ENCODE results near the gene CDA. TPM values are rescaled to one million over a fixed set of nuclear protein-coding genes. Genes with fewer than 3 reads are reported as not detected.

Gene CDA
- total RNA-seq, 1 donor from 2014 or later, result 0.79 TPM

GRCh38 chr1:20619999-20620398 lies 31.1 kb downstream of the CDA start:
- Histone ChIP-seq H3K4me3 (ENCODE audit: low read depth, low read length) (no peak overlapping the region), H3K36me3 (ENCODE audit: control insufficient read depth, insufficient read depth, low read length) (no peaks in the 10 kb centered on the region), H3K27me3 (ENCODE audit: control insufficient read depth, insufficient read depth, low read length) (no peaks in the 10 kb centered on the region)
- DNase-seq (ENCODE audit: low read depth) (no peak), FAIRE-seq (no peak)
- TF ChIP-seq CTCF (IDR thresholded peaks at IDR 0.05; ENCODE audit: insufficient read depth, low read length, severe bottlenecking), result no peak

GRCh38 chr1:20621012-20621411 lies 32.1 kb downstream of the CDA start:
- FAIRE-seq, result no peak
- no peaks in the 10 kb centered on the region for H3K36me3 ChIP-seq (ENCODE audit: control insufficient read depth, insufficient read depth, low read length)
- no peak for DNase-seq (ENCODE audit: low read depth)
- H3K27me3 ChIP-seq (ENCODE audit: control insufficient read depth, insufficient read depth, low read length), result no peaks in the 10 kb centered on the region
- TF ChIP-seq CTCF (IDR thresholded peaks at IDR 0.05; ENCODE audit: insufficient read depth, low read length, severe bottlenecking), result no peak
- no peak overlapping the region for H3K4me3 ChIP-seq (ENCODE audit: low read depth, low read length)

GRCh38 chr1:20624709-20625108 lies 35.8 kb downstream of the CDA start:
- FAIRE-seq (no peak), DNase-seq (ENCODE audit: low read depth) (no peak)
- no peak for TF ChIP-seq CTCF (IDR thresholded peaks at IDR 0.05; ENCODE audit: insufficient read depth, low read length, severe bottlenecking)

GRCh38 chr1:20625176-20626097 lies 36.5 kb downstream of the CDA start:
- no peaks in the 10 kb centered on the region for H3K27me3 ChIP-seq (ENCODE audit: control insufficient read depth, insufficient read depth, low read length)
- H3K36me3 ChIP-seq (ENCODE audit: control insufficient read depth, insufficient read depth, low read length), result no peaks in the 10 kb centered on the region
- FAIRE-seq, result no peak
- DNase-seq (ENCODE audit: low read depth), result no peak
- H3K4me3 ChIP-seq (ENCODE audit: low read depth, low read length), result no peak overlapping the region
- no peak for TF ChIP-seq CTCF (IDR thresholded peaks at IDR 0.05; ENCODE audit: insufficient read depth, low read length, severe bottlenecking)

More at GRCh38 chr1:20624709-20625108, 35.8 kb downstream of the CDA start:
- no peaks in the 10 kb centered on the region for H3K36me3 ChIP-seq (ENCODE audit: control insufficient read depth, insufficient read depth, low read length)
- H3K27me3 ChIP-seq (ENCODE audit: control insufficient read depth, insufficient read depth, low read length), result no peaks in the 10 kb centered on the region
- H3K4me3 ChIP-seq (ENCODE audit: low read depth, low read length), result no peak overlapping the region

- no peak for TF ChIP-seq CTCF (IDR thresholded peaks at IDR 0.05; ENCODE audit: insufficient read depth, low read length, severe bottlenecking)
- DNase-seq (ENCODE audit: low read depth) (no peak), FAIRE-seq (no peak)
- no peaks in the 10 kb centered on the region for H3K36me3 ChIP-seq (ENCODE audit: control insufficient read depth, insufficient read depth, low read length)
- H3K4me3 ChIP-seq (ENCODE audit: low read depth, low read length), result no peak overlapping the region
- no peaks in the 10 kb centered on the region for H3K27me3 ChIP-seq (ENCODE audit: control insufficient read depth, insufficient read depth, low read length)
These were observed 37.2 kb downstream of the CDA start for GRCh38 chr1:20626098-20626427.

Data from bronchial epithelial cell (primary cell).